HCT116 (cell line): ENCODE data around the gene PCDHGB2. TPM values are rescaled to one million over a fixed set of nuclear protein-coding genes. Genes with fewer than 3 reads are reported as not detected.

Experiments used
- ATAC-seq: fragments of 200-7000 bp; cut with Tn5 transposase; 2 replicates; pipeline ENCODE4 v1.9.1; 2020; ENCODE audit warnings: mild to moderate bottlenecking, moderate library complexity
- BruUV-seq: library from RNA; stranded (reverse); fragments of 400-500 nt; replicated peaks from 2 replicates; lab custom pipeline; 2021; lab: Mats Ljungman, UMichigan
- CTCF ChIA-PET: fragments of 300-600 bp; sonication (Branson Sonifier 250); formaldehyde crosslinking; loops from one replicate; lab custom pipeline; 2021; ENCODE audit warnings: antibody characterized with exemption; lab: Charles Lee
- POLR2A ChIA-PET: fragments of 300-600, 350-600 bp; sonication (Branson Sonifier 250); formaldehyde crosslinking; loops from one replicate; lab custom pipeline; 2021; ENCODE audit warnings: antibody characterized with exemption; lab: Charles Lee
- RAD21 ChIA-PET, 2 experiments: fragments of 300-600 bp; sonication (Branson Sonifier 250); formaldehyde crosslinking; loops; one replicate each; lab custom pipeline; 2023; ENCODE audit warnings: low total read pairs in 2 of 2; ENCODE audit not compliant: uncharacterized antibody in 2 of 2, unreplicated experiment in 2 of 2, low non-redundant PET in 1 of 2; lab: Charles Lee
- DNase-seq: peaks from one replicate; pipeline ENCODE4 v3.0.0-alpha.2; 2010; ENCODE audit warnings: low read depth, low spot score
- H2AFZ ChIP-seq: fragments of 200-600 bp; shearing (Covaris generic), sonication (generic); 2 replicates; pipeline ENCODE4 v1.6.1; 2017; ENCODE audit warnings: low read depth, mixed run types, mixed read lengths, antibody characterized with exemption, low read length; ENCODE audit not compliant: poor library complexity, severe bottlenecking
- H3K27ac ChIP-seq: 2 replicates; pipeline ENCODE4 v1.5.1; 2012; ENCODE audit warnings: low read depth, low read length
- H3K27me3 ChIP-seq: fragments of 200-600 bp; sonication (generic); 2 replicates; pipeline ENCODE4 v1.6.1; 2016; ENCODE audit warnings: mixed run types, low read length, mixed read lengths; ENCODE audit not compliant: insufficient read depth
- H3K36me3 ChIP-seq, 2 experiments: fragments of 200-500 bp in 1 of 2; fragments of 200-600 bp in 1 of 2; sonication (Bioruptor generic) in 1 of 2; sonication (generic) in 1 of 2; 2 replicates each; pipeline versions ENCODE4 v1.5.1 to v1.6.1; 2014 to 2016; ENCODE audit warnings: low read length in 2 of 2, inconsistent platforms in 1 of 2, mixed read lengths in 1 of 2, mixed run types in 1 of 2; ENCODE audit not compliant: insufficient read depth in 2 of 2, control insufficient read depth in 1 of 2
- H3K4me1 ChIP-seq, 2 experiments: fragments of 200-600 bp in 1 of 2; sonication (generic) in 1 of 2; 2 replicates each; pipeline versions ENCODE4 v1.5.1 to v1.6.1; 2012 to 2017; ENCODE audit warnings: low read length in 2 of 2, inconsistent platforms in 1 of 2, mild to moderate bottlenecking in 1 of 2, mixed read lengths in 1 of 2, mixed run types in 1 of 2, moderate library complexity in 1 of 2; ENCODE audit not compliant: insufficient read depth in 2 of 2, control insufficient read depth in 1 of 2
- H3K4me2 ChIP-seq: fragments of 200-600 bp; sonication (generic); 2 replicates; pipeline ENCODE4 v1.6.1; 2017; ENCODE audit warnings: mixed run types, low read length, mixed read lengths
- H3K4me3 ChIP-seq, 2 experiments: fragments of 200-600 bp in 1 of 2; sonication (generic) in 1 of 2; replicated peaks in 1 of 2; 2 replicates each; pipeline ENCODE4 v1.5.1; 2011 to 2016; ENCODE audit warnings: low read length in 2 of 2, control low read depth in 1 of 2, low read depth in 1 of 2, mild to moderate bottlenecking in 1 of 2, mixed read lengths in 1 of 2, mixed run types in 1 of 2
- H3K79me2 ChIP-seq: fragments of 200-600 bp; sonication (generic); 2 replicates; pipeline ENCODE4 v1.6.1; 2017; ENCODE audit warnings: mild to moderate bottlenecking, mixed run types, low read length, moderate library complexity, mixed read lengths; ENCODE audit not compliant: insufficient read depth
- H3K9ac ChIP-seq: fragments of 200-600 bp; sonication (generic); 2 replicates; pipeline ENCODE4 v1.6.1; 2016; ENCODE audit warnings: low read length, mixed read lengths
- H3K9me2 ChIP-seq: fragments of 200-600 bp; sonication (generic), shearing (Covaris generic); 2 replicates; pipeline ENCODE4 v1.6.1; 2017; ENCODE audit warnings: mixed run types, mild to moderate bottlenecking, moderate library complexity; ENCODE audit not compliant: insufficient read depth
- H3K9me3 ChIP-seq, 2 experiments: fragments of 200-500 bp in 1 of 2; fragments of 200-600 bp in 1 of 2; sonication (Bioruptor generic) in 1 of 2; sonication (generic) in 1 of 2; 2 replicates each; pipeline ENCODE4 v1.6.1; 2014 to 2017; ENCODE audit warnings: low read length in 2 of 2, mixed read lengths in 2 of 2, inconsistent platforms in 1 of 2, low read depth in 1 of 2, mild to moderate bottlenecking in 1 of 2, mixed run types in 1 of 2, moderate library complexity in 1 of 2; ENCODE audit not compliant: control insufficient read depth in 1 of 2, insufficient read depth in 1 of 2
- H4K20me1 ChIP-seq: fragments of 200-600 bp; sonication (generic), shearing (Covaris generic); 2 replicates; pipeline ENCODE4 v1.6.1; 2017; ENCODE audit warnings: mixed run types, mild to moderate bottlenecking, moderate library complexity; ENCODE audit not compliant: insufficient read depth
- ATF3 ChIP-seq: IDR thresholded peaks from 2 replicates; pipeline ENCODE4 v1.6.1; 2012
- CTCF ChIP-seq, 3 experiments: fragments of 200-600 bp in 1 of 3; sonication (generic) in 1 of 3; IDR thresholded peaks in 2 of 3; conservative IDR thresholded peaks in 1 of 3; 2 replicates each; pipeline ENCODE4 v1.5.1; 2012 to 2017; ENCODE audit warnings: low read depth in 2 of 3, low read length in 2 of 3, antibody characterized with exemption in 1 of 3, borderline replicate concordance in 1 of 3, control low read depth in 1 of 3, mild to moderate bottlenecking in 1 of 3, mixed read lengths in 1 of 3, mixed run types in 1 of 3, moderate library complexity in 1 of 3; ENCODE audit not compliant: insufficient read depth in 1 of 3
- EGR1 ChIP-seq: IDR thresholded peaks from 2 replicates; pipeline ENCODE4 v1.6.1; 2012; ENCODE audit warnings: low read depth
- ELF1 ChIP-seq: IDR thresholded peaks from 2 replicates; pipeline ENCODE4 v1.6.1; 2012; ENCODE audit warnings: low read depth, borderline replicate concordance
- EZH2 ChIP-seq: fragments of 200-600 bp; sonication (generic); IDR thresholded peaks from 2 replicates; pipeline ENCODE4 v1.6.1; 2017; ENCODE audit warnings: antibody characterized with exemption, mixed run types
- FOSL1 ChIP-seq: IDR thresholded peaks from 2 replicates; pipeline ENCODE4 v1.6.1; 2012; ENCODE audit warnings: low read depth
- JUND ChIP-seq: IDR thresholded peaks from 2 replicates; pipeline ENCODE4 v1.6.1; 2012
- POLR2AphosphoS5 ChIP-seq: IDR thresholded peaks from 2 replicates; pipeline ENCODE4 v1.6.1; 2011; ENCODE audit warnings: mild to moderate bottlenecking, low read depth, low read length, moderate library complexity
- RAD21 ChIP-seq: IDR thresholded peaks from 2 replicates; pipeline ENCODE4 v1.6.1; 2012; ENCODE audit warnings: low read depth, mild to moderate bottlenecking
- SRF ChIP-seq: IDR thresholded peaks from 2 replicates; pipeline ENCODE4 v1.6.1; 2012; ENCODE audit warnings: low read depth
- TCF7L2 ChIP-seq: IDR thresholded peaks from 2 replicates; pipeline ENCODE4 v1.7.0; 2011; ENCODE audit warnings: borderline replicate concordance, inconsistent platforms; ENCODE audit not compliant: insufficient read depth, insufficient read length; ENCODE audit errors: extremely low read depth
- ZFX ChIP-seq: fragments of 450-650 bp; IDR thresholded peaks from 2 replicates; pipeline ENCODE4 v1.6.1; 2017
- intact Hi-C: fragments of 100-400 bp; cut with micrococcal nuclease; formaldehyde crosslinking; loops from 2 replicates; pipeline ENCODE4 v1.10.0; 2022
- total RNA-seq: library from RNA; stranded (reverse); gene quantifications from one replicate; pipeline ENCODE4 v1.2.1, GENCODE V29; 2021; ENCODE audit not compliant: unreplicated experiment
- TF ChIP-seq, protein P1 (sequence below): IDR thresholded peaks from 2 replicates; pipeline ENCODE4 v1.6.1; 2011; ENCODE audit warnings: mild to moderate bottlenecking, low read length, moderate library complexity; ENCODE audit not compliant: insufficient replicate concordance; ENCODE audit errors: extremely low read depth
- TF ChIP-seq, protein P2 (sequence below): IDR thresholded peaks from 2 replicates; pipeline ENCODE4 v1.6.1; 2012; ENCODE audit warnings: low read depth

The PCDHGB2 gene
- total RNA-seq, 1 experiment from 2014 or later, result 0.34 TPM

- TF ChIP-seq, protein P1, sequence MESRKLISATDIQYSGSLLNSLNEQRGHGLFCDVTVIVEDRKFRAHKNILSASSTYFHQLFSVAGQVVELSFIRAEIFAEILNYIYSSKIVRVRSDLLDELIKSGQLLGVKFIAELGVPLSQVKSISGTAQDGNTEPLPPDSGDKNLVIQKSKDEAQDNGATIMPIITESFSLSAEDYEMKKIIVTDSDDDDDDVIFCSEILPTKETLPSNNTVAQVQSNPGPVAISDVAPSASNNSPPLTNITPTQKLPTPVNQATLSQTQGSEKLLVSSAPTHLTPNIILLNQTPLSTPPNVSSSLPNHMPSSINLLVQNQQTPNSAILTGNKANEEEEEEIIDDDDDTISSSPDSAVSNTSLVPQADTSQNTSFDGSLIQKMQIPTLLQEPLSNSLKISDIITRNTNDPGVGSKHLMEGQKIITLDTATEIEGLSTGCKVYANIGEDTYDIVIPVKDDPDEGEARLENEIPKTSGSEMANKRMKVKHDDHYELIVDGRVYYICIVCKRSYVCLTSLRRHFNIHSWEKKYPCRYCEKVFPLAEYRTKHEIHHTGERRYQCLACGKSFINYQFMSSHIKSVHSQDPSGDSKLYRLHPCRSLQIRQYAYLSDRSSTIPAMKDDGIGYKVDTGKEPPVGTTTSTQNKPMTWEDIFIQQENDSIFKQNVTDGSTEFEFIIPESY, result no peak
- TF ChIP-seq JUND (no peak), ELF1 (no peak)
These were observed 891 bp downstream of the PCDHGB2 start (continued) for GRCh38 chr5:141360685-141361084.

- Histone ChIP-seq H3K27me3 (no peaks in the 10 kb centered on the region), H3K9me2 (no peaks in the 10 kb centered on the region), H3K9me3 (peaks cover 5 to 6% of the 10 kb centered on the region in 2 experiments; a peak in 2 of 4 replicates), H3K4me3 (no peak overlapping the region), H3K79me2 (no peaks in the 10 kb centered on the region), H3K4me1 (no peaks in the 10 kb centered on the region), H3K27ac (no peak overlapping the region), H4K20me1 (no peaks in the 10 kb centered on the region), H2AFZ (no peak overlapping the region), H3K36me3 (no peaks in the 10 kb centered on the region), H3K4me2 (no peak overlapping the region)
- intact Hi-C loops, result no loop called here
- ATAC-seq (no peak), DNase-seq (no peak)
- ChIA-PET POLR2A (no interaction called here), RAD21 (no interaction called here)
- BruUV-seq, result no TSS peak
- TF ChIP-seq, protein P2, sequence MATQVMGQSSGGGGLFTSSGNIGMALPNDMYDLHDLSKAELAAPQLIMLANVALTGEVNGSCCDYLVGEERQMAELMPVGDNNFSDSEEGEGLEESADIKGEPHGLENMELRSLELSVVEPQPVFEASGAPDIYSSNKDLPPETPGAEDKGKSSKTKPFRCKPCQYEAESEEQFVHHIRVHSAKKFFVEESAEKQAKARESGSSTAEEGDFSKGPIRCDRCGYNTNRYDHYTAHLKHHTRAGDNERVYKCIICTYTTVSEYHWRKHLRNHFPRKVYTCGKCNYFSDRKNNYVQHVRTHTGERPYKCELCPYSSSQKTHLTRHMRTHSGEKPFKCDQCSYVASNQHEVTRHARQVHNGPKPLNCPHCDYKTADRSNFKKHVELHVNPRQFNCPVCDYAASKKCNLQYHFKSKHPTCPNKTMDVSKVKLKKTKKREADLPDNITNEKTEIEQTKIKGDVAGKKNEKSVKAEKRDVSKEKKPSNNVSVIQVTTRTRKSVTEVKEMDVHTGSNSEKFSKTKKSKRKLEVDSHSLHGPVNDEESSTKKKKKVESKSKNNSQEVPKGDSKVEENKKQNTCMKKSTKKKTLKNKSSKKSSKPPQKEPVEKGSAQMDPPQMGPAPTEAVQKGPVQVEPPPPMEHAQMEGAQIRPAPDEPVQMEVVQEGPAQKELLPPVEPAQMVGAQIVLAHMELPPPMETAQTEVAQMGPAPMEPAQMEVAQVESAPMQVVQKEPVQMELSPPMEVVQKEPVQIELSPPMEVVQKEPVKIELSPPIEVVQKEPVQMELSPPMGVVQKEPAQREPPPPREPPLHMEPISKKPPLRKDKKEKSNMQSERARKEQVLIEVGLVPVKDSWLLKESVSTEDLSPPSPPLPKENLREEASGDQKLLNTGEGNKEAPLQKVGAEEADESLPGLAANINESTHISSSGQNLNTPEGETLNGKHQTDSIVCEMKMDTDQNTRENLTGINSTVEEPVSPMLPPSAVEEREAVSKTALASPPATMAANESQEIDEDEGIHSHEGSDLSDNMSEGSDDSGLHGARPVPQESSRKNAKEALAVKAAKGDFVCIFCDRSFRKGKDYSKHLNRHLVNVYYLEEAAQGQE, result no peak
- TF ChIP-seq RAD21 (no peak), TCF7L2 (no peak), ATF3 (no peak), CTCF (IDR thresholded peaks at IDR 0.05 in 2 of 3, conservative IDR thresholded peaks at IDR 0.05 in 1 of 3; ENCODE audit: borderline replicate concordance in 1 of 3, insufficient read depth in 1 of 3, low read depth in 2 of 3, low read length in 2 of 3) (no peak), EZH2 (no peak), JUND (no peak), SRF (no peak), POLR2AphosphoS5 (no peak), ZFX (no peak), FOSL1 (no peak), EGR1 (no peak)
- TF ChIP-seq, all 23 proteins: peak for 0
- CTCF ChIA-PET, result no interaction called here
- no peak overlapping the region for H3K9ac ChIP-seq
These were observed 2.9 kb downstream of the PCDHGB2 start for GRCh38 chr5:141362719-141363118.
